Left cardiac atrium (tissue), 4 donors: ENCODE data around the gene VPS37C. TPM values are rescaled to one million over a fixed set of nuclear protein-coding genes. Genes with fewer than 3 reads are reported as not detected.
"Not testable (repeated sequence)": the region's sequence is repeated elsewhere in the genome, so short reads cannot be mapped to it uniquely, and the experiment has no call there.

Source experiments
- ATAC-seq, 2 donors: fragments of 200-7000 bp; cut with Tn5 transposase; one replicate each; pipeline ENCODE4 v1.9.1; 2020; ENCODE audit warnings: mild to moderate bottlenecking in 2 of 2, moderate library complexity in 2 of 2
- DNase-seq: peaks from one replicate; pipeline ENCODE4 v3.0.0-alpha.2; 2020
- intact Hi-C, 2 donors: fragments of 100-400 bp; cut with DNase I; formaldehyde crosslinking; loops; one replicate each; pipeline versions ENCODE4 v1.14.1 to v1.15.1; 2022 to 2023
- total RNA-seq, 2 donors: library from RNA; stranded (reverse); fragmentation: NEBNext Ultra II Directional; extraction: Animal tissue kit (Norgen Biotek cat#: 25700); gene quantifications; one replicate each; pipeline ENCODE4 v1.2.1, GENCODE V29; 2021
- donor health status: DM: no; HTN: yes; CAD: no.
- donor health status: DM: no; HTN: yes; CAD: no; lungs with severe emphysema.
- donor health status: DM: yes; HTN: yes; CAD: no.
- donor health status: Dilated cardiomyopathy.

VPS37C gene
- total RNA-seq, 2 donors from 2014 or later, result 18.6 to 23.1 TPM

GRCh38 chr11:61111786-61112517, 49.3 kb downstream of the VPS37C start:
- no peak for DNase-seq
- intact Hi-C loops, result loop anchor here in 1 of 2 donors (10.0 kb wide), 1 partner anchor 117 kb away; no protein-coding TSS in a partner anchor
- ATAC-seq, result no peak

GRCh38 chr11:61111050-61111435, 50.2 kb downstream of the VPS37C start:
- DNase-seq, result no peak
- intact Hi-C loops, result loop anchor here in 1 of 2 donors (10.0 kb wide), 1 partner anchor 116 kb away; no protein-coding TSS in a partner anchor
- no peak for ATAC-seq

GRCh38 chr11:61110255-61111049, 50.8 kb downstream of the VPS37C start:
- no peak for ATAC-seq
- intact Hi-C loops, result loop anchor here in 1 of 2 donors (10.0 kb wide), 1 partner anchor 116 kb away; no protein-coding TSS in a partner anchor
- DNase-seq, result no peak

- DNase-seq, result no peak
Measured at GRCh38 chr11:61109671-61110070, 51.6 kb downstream of the VPS37C start.

GRCh38 chr11:61108847-61109585, 52.2 kb downstream of the VPS37C start:
- DNase-seq (no peak), ATAC-seq (no peak)
- intact Hi-C loops, result no loop called here

More at GRCh38 chr11:61109671-61110070, 51.6 kb downstream of the VPS37C start:
- ATAC-seq, result no peak
- intact Hi-C loops, result loop anchor here in 1 of 2 donors (10.0 kb wide), 1 partner anchor 115 kb away; no protein-coding TSS in a partner anchor

- DNase-seq (no peak), ATAC-seq (no peak)
Measured at GRCh38 chr11:61107888-61108287, 53.3 kb downstream of the VPS37C start.

GRCh38 chr11:61106894-61107470, 54.2 kb downstream of the VPS37C start:
- no peak for ATAC-seq
- DNase-seq, result no peak
- intact Hi-C loops, result no loop called here

More at GRCh38 chr11:61107888-61108287, 53.3 kb downstream of the VPS37C start:
- intact Hi-C loops, result no loop called here

GRCh38 chr11:61106296-61106695, 54.9 kb downstream of the VPS37C start:
- ATAC-seq (no peak), DNase-seq (no peak)
- intact Hi-C loops, result no loop called here

GRCh38 chr11:61104963-61105362, 56.3 kb downstream of the VPS37C start:
- no peak for ATAC-seq
- DNase-seq, result no peak
- intact Hi-C loops, result no loop called here

- DNase-seq (no peak), ATAC-seq (no peak)
- intact Hi-C loops, result no loop called here
Measured at GRCh38 chr11:61103851-61104423, 57.3 kb downstream of the VPS37C start.

- DNase-seq (no peak), ATAC-seq (peak in 1 of 2 donors; percentile 8)
- intact Hi-C loops, result no loop called here
Measured at GRCh38 chr11:61102667-61103571, 58.3 kb downstream of the VPS37C start.

- DNase-seq (no peak), ATAC-seq (no peak)
- intact Hi-C loops, result no loop called here
Measured at GRCh38 chr11:61098778-61099177, 62.4 kb downstream of the VPS37C start.

- intact Hi-C loops, ATAC-seq, DNase-seq: not testable (repeated sequence)
Measured at GRCh38 chr11:61098261-61098660, 63.0 kb downstream of the VPS37C start.

- DNase-seq, result no peak
- intact Hi-C loops, result no loop called here
- no peak for ATAC-seq
Measured at GRCh38 chr11:61095021-61095420, 66.2 kb downstream of the VPS37C start.

- ATAC-seq, intact Hi-C loops: not testable (repeated sequence)
Measured at GRCh38 chr11:61094167-61094566, 67.1 kb downstream of the VPS37C start.

GRCh38 chr11:61092908-61093763, 68.1 kb downstream of the VPS37C start:
- ATAC-seq (no peak), DNase-seq (no peak)
- intact Hi-C loops, result no loop called here

More at GRCh38 chr11:61094167-61094566, 67.1 kb downstream of the VPS37C start:
- not testable (repeated sequence) for DNase-seq

- ATAC-seq (no peak), DNase-seq (no peak)
Measured at GRCh38 chr11:61092280-61092766, 68.9 kb downstream of the VPS37C start.

More at GRCh38 chr11:61092280-61092766, 68.9 kb downstream of the VPS37C start:
- intact Hi-C loops, result no loop called here
